GM18907 (cell line): Measurements from ENCODE around the gene TMEM88.
A peak's percentile ranks its signal among the peaks of the same experiment; 100 is the strongest.

Source experiments
- ATAC-seq: cut with Tn5 transposase; IDR thresholded peaks from one replicate; pipeline ENCODE4 v1.9.1; 2021; ENCODE audit warnings: mild to moderate bottlenecking, moderate library complexity; ENCODE audit not compliant: unreplicated experiment

Gene TMEM88

DNA sequence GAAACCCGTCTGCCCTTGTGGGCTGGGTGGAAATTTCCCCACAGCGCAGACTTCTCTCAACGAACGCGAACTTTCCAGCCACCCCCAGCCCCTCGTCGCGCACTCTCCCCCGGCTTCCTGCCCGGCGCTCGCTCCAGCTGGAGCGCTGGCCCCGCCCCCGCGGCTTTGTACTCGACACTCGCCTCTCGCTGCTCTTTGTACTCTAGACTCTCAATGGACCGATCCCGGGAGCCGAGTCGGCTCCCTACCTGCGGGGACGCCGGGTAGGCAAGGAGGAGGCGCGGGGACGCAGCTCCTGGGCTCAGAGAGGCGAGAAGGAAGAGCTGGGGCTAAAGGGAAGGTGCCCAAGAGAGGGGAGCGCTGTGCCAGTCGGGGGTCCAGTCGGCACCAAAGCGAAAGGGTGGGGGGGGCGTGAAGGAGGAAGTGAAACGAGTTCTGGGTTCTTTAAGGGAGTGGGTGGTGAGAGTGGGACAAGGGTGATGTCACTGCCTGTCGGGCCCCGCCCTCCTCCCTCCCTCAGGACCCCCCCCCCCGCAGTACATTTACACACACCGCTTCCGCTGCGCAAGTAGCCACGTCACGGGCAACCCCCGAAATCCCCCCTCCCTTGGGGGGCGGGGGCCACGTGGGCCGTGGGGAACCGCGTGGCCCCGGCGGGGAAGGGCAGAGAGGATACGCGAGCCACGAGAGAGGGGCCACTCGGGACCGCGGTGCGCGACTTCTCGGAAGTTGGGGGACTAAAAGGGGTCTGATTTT, 11.2 kb upstream of the TMEM88 start:
- peak; percentile 28 for ATAC-seq

DNA sequence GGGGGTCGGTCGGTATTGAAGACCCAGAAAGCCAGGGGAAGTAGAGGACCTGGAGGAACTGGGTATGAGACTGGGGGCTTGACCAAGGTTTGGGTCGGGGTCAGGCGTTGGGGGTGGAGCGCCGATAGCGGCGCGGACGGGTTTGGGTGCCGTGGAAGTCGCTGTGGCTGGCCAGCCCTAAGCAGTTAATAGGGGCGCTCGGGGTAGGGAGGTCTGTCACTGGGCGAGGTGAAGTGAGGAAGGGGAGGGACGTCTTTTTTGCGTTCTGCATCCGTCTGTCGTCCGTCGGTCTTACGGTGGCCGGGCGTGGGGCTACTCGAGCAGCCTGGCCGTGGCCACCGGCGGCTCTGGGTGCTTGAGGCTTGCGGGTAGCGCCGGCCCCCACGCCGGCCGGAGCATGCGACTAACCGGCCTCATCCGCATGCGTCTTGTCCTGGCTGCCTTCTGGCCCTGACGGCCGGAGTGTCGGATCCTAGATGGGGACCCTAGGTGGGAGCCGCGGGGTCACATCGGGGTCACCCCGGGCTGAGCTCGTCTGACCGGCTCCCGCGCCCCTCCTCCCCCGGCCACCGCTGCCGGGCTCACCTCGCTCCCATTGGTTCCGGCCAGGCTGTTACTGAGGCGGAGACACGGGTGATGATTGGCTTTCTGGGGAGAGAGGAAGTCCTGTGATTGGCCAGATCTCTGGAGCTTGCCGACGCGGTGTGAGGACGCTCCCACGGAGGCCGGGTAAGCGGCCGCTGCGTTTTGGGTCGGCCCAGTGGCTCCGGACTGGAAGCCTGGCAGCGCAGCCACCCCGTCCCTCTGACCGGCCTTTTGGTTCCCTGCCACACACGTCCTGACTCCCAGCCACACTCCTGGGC, 10.3 kb upstream of the TMEM88 start:
- peak; percentile 46 for ATAC-seq

DNA sequence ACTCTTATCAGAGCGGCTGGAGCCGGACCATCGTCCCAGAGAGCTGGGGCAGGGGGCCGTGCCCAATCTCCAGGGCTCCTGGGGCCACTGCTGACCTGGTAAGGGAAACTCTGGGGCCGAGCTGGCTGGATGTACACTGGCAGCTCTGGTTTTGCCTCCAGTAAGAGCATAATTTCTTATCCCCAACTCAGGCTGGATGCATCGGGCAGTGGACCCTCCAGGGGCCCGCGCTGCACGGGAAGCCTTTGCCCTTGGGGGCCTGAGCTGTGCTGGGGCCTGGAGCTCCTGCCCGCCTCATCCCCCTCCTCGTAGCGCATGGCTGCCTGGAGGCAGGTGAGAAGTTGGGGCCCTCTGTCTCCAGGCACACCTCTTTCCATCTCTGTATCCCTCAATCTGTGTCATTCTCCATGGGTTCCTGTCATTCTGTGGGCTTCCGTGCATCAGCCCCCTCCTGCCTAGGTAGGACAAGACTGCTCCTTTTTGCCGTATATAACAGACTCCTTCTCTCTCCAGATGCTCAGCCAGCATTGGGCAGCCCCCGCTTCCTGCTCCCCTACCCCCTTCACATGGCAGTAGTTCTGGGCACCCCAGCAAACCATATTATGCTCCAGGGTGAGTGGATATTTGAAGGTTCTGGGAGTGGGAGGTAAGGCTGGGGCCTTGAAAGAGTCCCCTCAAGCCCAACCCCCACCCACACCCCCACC, 9.4 kb upstream of the TMEM88 start:
- no peak for ATAC-seq

DNA sequence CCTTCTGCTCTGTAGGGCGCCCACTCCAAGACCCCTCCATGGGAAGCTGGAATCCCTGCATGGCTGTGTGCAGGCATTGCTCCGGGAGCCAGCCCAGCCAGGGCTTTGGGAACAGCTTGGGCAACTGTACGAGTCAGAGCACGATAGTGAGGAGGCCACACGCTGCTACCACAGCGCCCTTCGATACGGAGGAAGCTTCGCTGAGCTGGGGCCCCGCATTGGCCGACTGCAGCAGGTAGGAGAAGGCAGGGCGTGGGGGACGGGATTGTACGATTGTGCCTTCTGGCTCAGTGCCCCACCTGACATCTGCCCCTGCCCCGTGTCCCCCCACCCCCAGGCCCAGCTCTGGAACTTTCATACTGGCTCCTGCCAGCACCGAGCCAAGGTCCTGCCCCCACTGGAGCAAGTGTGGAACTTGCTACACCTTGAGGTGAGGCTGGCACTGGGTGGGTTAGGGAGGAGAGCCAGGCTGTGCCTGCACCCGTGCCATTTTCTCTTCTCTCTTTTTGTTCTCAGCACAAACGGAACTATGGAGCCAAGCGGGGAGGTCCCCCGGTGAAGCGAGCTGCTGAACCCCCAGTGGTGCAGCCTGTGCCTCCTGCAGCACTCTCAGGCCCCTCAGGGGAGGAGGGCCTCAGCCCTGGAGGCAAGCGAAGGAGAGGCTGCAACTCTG, 8.7 kb upstream of the TMEM88 start:
- no peak for ATAC-seq

DNA sequence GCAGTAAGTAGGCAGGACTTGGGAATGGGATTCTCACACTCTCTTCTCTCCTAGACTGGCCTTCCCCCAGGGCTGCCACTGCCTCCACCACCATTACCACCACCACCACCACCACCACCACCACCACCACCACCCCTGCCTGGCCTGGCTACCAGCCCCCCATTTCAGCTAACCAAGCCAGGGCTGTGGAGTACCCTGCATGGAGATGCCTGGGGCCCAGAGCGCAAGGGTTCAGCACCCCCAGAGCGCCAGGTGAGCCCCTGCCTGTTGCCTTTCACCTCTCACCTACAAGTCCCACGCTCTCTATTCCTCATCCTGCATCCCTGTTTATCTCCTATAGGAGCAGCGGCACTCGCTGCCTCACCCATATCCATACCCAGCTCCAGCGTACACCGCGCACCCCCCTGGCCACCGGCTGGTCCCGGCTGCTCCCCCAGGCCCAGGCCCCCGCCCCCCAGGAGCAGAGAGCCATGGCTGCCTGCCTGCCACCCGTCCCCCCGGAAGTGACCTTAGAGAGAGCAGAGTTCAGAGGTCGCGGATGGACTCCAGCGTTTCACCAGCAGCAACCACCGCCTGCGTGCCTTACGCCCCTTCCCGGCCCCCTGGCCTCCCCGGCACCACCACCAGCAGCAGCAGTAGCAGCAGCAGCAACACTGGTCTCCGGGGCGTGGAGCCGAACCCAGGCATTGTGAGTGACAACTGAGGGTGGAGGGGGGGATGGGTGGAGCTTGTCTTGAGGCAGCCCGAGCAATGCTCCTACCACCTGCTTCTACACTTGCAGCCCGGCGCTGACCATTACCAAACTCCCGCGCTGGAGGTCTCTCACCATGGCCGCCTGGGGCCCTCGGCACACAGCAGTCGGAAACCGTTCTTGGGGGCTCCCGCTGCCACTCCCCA, 7.9 kb upstream of the TMEM88 start:
- no peak for ATAC-seq

- ATAC-seq = no peak
Observed at GRCh38 chr17:7848131-7848579, 6.7 kb upstream of the TMEM88 start.

DNA sequence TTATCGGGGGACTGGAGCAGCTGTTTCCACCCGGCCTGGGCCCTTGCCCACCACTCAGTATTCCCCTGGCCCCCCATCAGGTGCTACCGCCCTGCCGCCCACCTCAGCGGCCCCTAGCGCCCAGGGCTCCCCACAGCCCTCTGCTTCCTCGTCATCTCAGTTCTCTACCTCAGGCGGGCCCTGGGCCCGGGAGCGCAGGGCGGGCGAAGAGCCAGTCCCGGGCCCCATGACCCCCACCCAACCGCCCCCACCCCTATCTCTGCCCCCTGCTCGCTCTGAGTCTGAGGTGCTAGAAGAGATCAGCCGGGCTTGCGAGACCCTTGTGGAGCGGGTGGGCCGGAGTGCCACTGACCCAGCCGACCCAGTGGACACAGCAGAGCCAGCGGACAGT, 6.1 kb upstream of the TMEM88 start:
- ATAC-seq = no peak

GRCh38 chr17:7849130-7849750, 5.6 kb upstream of the TMEM88 start:
- ATAC-seq = no peak

- no peak for ATAC-seq
Observed at GRCh38 chr17:7849751-7850504, 4.9 kb upstream of the TMEM88 start.

DNA sequence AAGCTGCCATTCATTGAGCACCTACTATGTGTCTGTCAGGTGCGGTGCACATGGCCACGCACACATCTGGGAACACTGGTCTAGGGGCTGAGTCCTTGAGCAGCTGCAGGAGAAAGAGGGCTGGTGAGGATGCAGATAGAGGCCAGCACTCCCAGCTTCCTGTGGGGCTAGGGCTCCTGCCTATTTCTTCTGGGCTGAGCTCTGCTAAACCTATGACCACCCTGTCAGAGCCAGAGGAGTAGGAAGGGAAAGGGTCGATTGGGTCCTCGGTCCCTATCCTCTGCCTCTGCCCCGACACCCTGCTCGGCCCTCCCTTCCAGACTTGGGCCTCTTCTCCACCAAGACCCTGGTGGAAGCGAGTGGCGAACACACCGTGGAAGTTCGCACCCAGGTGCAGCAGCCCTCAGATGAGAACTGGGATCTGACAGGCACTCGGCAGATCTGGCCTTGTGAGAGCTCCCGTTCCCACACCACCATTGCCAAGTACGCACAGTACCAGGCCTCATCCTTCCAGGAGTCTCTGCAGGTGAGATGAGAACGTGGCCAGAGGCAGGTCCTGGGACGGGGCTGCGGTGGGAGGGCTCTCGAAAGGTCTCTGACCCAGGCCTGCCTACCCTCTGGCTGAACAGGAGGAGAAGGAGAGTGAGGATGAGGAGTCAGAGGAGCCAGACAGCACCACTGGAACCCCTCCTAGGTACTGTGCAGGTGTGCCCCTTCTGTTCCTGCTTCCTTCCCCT, 4.0 kb upstream of the TMEM88 start:
- ATAC-seq = peak; percentile 10

- peak; percentile 60 for ATAC-seq
Observed at GRCh38 chr17:7851438-7852261, 3.2 kb upstream of the TMEM88 start.

DNA sequence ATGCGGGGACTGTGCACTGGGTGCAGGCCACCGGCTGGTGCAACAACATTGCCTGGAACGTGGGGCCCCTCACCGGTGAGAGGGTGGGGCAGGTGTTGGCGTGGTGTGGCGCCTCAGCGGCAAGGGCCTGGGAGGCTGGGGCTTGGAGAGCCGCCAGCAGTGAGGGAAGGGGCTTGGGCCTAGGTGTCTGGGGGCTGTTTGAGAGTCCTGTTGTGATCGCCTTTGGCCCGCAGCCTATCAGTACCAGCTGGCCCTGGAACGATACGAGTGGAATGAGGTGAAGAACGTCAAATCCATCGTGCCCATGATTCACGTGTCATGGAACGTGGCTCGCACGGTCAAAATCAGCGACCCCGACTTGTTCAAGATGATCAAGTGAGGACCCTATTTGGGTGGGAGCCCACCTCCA, 2.6 kb upstream of the TMEM88 start:
- ATAC-seq = no peak

DNA sequence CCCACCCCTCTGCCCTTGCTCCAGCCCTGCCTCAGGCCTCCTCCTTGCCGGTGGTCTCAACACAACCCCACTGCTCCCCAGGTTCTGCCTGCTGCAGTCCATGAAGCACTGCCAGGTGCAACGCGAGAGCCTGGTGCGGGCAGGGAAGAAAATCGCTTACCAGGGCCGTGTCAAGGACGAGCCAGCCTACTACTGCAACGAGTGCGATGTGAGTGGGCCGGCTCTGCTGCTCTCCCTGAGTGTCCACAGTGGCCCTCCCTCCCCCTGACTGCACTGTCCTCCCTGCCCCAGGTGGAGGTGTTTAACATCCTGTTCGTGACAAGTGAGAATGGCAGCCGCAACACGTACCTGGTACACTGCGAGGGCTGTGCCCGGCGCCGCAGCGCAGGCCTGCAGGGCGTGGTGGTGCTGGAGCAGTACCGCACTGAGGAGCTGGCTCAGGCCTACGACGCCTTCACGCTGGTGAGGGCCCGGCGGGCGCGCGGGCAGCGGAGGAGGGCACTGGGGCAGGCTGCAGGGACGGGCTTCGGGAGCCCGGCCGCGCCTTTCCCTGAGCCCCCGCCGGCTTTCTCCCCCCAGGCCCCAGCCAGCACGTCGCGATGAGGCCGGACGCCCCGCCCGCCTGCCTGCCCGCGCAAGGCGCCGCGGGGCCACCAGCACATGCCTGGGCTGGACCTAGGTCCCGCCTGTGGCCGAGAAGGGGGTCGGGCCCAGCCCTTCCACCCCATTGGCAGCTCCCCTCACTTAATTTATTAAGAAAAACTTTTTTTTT, 1.8 kb upstream of the TMEM88 start:
- ATAC-seq = no peak

DNA sequence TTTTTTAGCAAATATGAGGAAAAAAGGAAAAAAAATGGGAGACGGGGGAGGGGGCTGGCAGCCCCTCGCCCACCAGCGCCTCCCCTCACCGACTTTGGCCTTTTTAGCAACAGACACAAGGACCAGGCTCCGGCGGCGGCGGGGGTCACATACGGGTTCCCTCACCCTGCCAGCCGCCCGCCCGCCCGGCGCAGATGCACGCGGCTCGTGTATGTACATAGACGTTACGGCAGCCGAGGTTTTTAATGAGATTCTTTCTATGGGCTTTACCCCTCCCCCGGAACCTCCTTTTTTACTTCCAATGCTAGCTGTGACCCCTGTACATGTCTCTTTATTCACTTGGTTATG, 1.2 kb upstream of the TMEM88 start:
- ATAC-seq = no peak

- no peak for ATAC-seq
Observed at GRCh38 chr17:7854078-7854777, 638 bp upstream of the TMEM88 start.

GRCh38 chr17:7855660-7856010, 769 bp downstream of the TMEM88 start:
- ATAC-seq = no peak
